Smooth muscle cell (in vitro differentiated cells): ENCODE measurements around the gene ESAM. TPM values are rescaled to one million over a fixed set of nuclear protein-coding genes. Genes with fewer than 3 reads are reported as not detected.

Experiments used
- DNase-seq: peaks from one replicate; lab custom pipeline; 2025; ENCODE audit not compliant: unreplicated experiment; lab: John Stamatoyannopoulos, UW
- H2AFZ ChIP-seq: fragments of 200-600 bp; sonication (generic); 2 replicates; pipeline ENCODE4 v1.6.0; 2016; ENCODE audit warnings: antibody characterized with exemption, low read depth, mild to moderate bottlenecking
- H3F3A ChIP-seq: fragments of 200-600 bp; sonication (generic); 2 replicates; pipeline ENCODE4 v1.6.0; 2017; ENCODE audit warnings: antibody characterized with exemption, low read depth
- H3K27ac ChIP-seq: fragments of 200-600 bp; sonication (generic); 2 replicates; pipeline ENCODE4 v1.5.1; 2016; ENCODE audit warnings: low read depth, mild to moderate bottlenecking
- H3K27me3 ChIP-seq: fragments of 200-600 bp; sonication (generic); 2 replicates; pipeline ENCODE4 v1.6.1; 2016; ENCODE audit warnings: low read depth, mild to moderate bottlenecking
- H3K36me3 ChIP-seq: fragments of 200-600 bp; sonication (generic); 2 replicates; pipeline ENCODE4 v1.5.1; 2016; ENCODE audit warnings: low read depth
- H3K4me1 ChIP-seq: fragments of 200-600 bp; sonication (generic); 2 replicates; pipeline ENCODE4 v1.5.1; 2016; ENCODE audit warnings: low read depth
- H3K4me2 ChIP-seq: fragments of 200-600 bp; sonication (generic); 2 replicates; pipeline ENCODE4 v1.6.0; 2016; ENCODE audit warnings: mild to moderate bottlenecking
- H3K4me3 ChIP-seq: fragments of 200-600 bp; sonication (generic); 2 replicates; pipeline ENCODE4 v1.5.1; 2016; ENCODE audit warnings: mild to moderate bottlenecking
- H3K79me2 ChIP-seq: fragments of 200-600 bp; sonication (generic); 2 replicates; pipeline ENCODE4 v1.6.0; 2016; ENCODE audit warnings: low read depth, mild to moderate bottlenecking
- H3K9ac ChIP-seq: fragments of 200-600 bp; sonication (generic); 2 replicates; pipeline ENCODE4 v1.6.0; 2016; ENCODE audit warnings: low read depth
- H3K9me3 ChIP-seq: fragments of 200-600 bp; sonication (generic); replicated peaks from 2 replicates; pipeline ENCODE4 v1.5.1; 2016; ENCODE audit warnings: low read depth
- H4K20me1 ChIP-seq: fragments of 200-600 bp; sonication (generic); 2 replicates; pipeline ENCODE4 v1.6.0; 2016; ENCODE audit warnings: low read depth
- CTCF ChIP-seq: fragments of 200-600 bp; sonication (generic); IDR thresholded peaks from 2 replicates; pipeline ENCODE4 v1.5.1; 2017; ENCODE audit warnings: borderline replicate concordance, mild to moderate bottlenecking, antibody characterized with exemption; ENCODE audit not compliant: insufficient read depth, poor library complexity, severe bottlenecking
- WGBS: methylation state at CpG from one replicate; pipeline ENCODE4 v1.1.7; 2016; ENCODE audit warnings: low lambda C conversion rate; 5-methylcytosine and 5-hydroxymethylcytosine counted together
- polyA plus RNA-seq: library from polyadenylated mRNA; unstranded; fragments of >200 nt; fragmentation: Nextera tagmentation; extraction: Ambion mirVana; gene quantifications from 2 replicates; pipeline ENCODE4 v1.2.1, GENCODE V29; 2016
- total RNA-seq: library from RNA; depleted of rRNA; stranded (reverse); fragments of >200 nt; gene quantifications from 2 replicates; pipeline ENCODE4 v1.2.3, GENCODE V29; 2014

ESAM gene
- total and polyA plus RNA-seq, 2 experiments from 2014 or later: 0.31 to 0.94 TPM

DNA sequence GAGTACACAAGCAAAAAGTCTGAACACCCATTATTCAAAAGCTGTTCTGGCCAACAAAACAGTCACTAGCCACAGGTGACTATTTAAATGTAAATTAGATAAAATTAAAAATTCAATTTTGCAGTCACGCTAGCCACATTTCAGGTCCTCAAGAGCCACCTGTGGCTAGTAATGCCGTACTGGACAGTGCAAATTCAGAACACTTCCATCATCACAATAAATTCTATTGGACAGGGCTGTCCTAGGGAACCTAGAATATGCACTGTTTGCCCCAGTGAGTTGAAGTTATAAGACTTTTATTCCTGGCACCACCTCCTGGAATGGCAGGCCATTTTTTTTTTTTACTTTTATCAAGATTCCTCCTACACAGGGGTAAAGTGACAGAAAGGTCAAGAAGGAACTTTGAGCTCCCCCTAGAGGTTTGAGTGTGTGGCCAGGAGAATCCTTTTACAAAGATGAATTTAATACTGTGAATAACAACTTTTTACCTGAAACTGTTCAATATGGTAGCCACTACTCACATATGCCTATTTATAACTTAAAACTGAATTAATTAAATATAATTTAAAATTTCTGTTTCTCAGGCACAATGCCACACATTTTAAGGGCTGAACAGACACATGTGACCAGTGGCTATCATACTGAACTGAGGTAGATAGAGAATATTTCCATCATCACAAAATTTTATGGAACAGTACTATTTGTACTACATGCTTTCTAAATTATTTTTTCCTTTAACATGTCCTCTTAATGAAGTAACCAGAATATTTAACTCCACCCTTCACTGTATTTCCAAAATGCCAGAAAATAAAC lies 31.6 kb upstream of the ESAM start:
- Histone ChIP-seq H2AFZ (no peak overlapping the region), H3K27me3 (no peaks in the 10 kb centered on the region), H3K4me1 (peaks cover 20% of the 10 kb centered on the region), H3K79me2 (peaks cover 100% of the 10 kb centered on the region), H3K9me3 (no peaks in the 10 kb centered on the region), H3K36me3 (no peaks in the 10 kb centered on the region), H3K4me2 (no peak overlapping the region), H4K20me1 (peaks cover 99% of the 10 kb centered on the region), H3F3A (no peaks in the 10 kb centered on the region), H3K4me3 (no peak overlapping the region), H3K9ac (no peak overlapping the region), H3K27ac (no peak overlapping the region)
- TF ChIP-seq CTCF: peak; percentile 64
- 88% methylated on average over 2 of the region's 2 CpGs for WGBS
- no peak for DNase-seq

DNA sequence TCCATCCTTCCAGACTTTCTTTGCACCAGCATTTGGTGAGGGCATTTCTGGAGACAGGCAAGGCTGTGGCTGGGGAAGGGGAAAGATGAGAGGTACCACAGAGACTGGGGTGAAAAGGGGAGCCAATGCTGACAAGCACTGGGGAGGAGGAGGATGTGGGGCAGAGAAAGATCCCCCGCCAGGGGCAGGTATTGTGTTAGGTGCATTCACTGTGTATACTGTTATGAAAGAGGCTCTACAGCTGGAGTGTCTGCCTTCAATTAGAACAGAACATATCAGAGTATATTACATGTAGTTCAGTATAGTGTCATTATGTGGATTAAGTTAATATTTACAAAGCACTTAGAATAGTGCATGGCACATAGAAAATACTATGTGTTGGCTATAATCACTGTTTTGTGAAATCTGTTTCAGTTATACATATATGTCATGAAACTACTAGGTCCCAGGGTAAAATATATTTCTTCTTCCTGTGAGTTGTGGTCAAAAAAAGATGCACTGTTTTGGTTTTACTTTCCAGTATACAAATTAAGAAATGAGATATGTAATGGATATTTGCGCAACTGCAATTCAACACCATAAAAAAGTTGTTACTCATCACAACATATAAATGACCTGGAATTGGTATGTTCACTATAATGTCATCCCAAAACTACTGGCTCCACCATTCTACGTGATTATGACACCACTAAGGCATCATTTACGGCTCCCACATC lies 29.7 kb upstream of the ESAM start:
- Histone ChIP-seq H2AFZ (no peak overlapping the region), H3K79me2 (peaks cover 100% of the 10 kb centered on the region), H3K4me2 (no peak overlapping the region), H3K36me3 (no peaks in the 10 kb centered on the region), H3F3A (no peaks in the 10 kb centered on the region), H3K27ac (no peak overlapping the region), H3K27me3 (no peaks in the 10 kb centered on the region), H4K20me1 (peaks cover 100% of the 10 kb centered on the region), H3K4me1 (peaks cover 9% of the 10 kb centered on the region), H3K9ac (no peak overlapping the region), H3K4me3 (no peak overlapping the region), H3K9me3 (no peaks in the 10 kb centered on the region)
- no peak for TF ChIP-seq CTCF
- 95% methylated on average over 4 of the region's 4 CpGs for WGBS
- DNase-seq: no peak

DNA sequence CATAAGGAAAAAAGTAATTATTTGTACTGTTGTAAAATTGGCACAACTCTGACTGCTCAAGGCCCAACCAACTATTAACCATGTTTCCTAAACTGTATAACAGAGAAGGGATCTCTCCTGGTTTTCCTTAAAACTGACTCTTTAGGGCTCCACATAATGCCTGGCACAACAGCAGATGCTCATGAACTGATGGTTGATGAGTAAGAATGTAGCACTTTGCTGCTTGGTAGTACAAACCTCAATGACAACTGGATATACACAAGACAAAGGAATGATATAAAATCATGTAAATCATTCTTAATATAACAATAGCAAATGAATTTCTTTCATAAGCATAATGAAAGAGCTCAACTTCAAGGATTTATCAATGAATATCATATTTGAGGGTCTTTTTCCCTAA lies 26.4 kb upstream of the ESAM start:
- Histone ChIP-seq H4K20me1 (peaks cover 99% of the 10 kb centered on the region), H3F3A (no peaks in the 10 kb centered on the region), H2AFZ (no peak overlapping the region), H3K79me2 (peaks cover 88% of the 10 kb centered on the region), H3K4me2 (no peak overlapping the region), H3K27ac (no peak overlapping the region), H3K9me3 (no peaks in the 10 kb centered on the region), H3K27me3 (no peaks in the 10 kb centered on the region), H3K4me1 (peaks cover 3% of the 10 kb centered on the region), H3K4me3 (no peak overlapping the region), H3K36me3 (no peaks in the 10 kb centered on the region), H3K9ac (no peak overlapping the region)
- TF ChIP-seq CTCF: no peak
- no peak for DNase-seq
